PFSK-1 (cell line): ENCODE data around the gene PARVB. TPM values are rescaled to one million over a fixed set of nuclear protein-coding genes. Genes with fewer than 3 reads are reported as not detected.

Source experiments
- FOXP2 ChIP-seq: optimal IDR thresholded peaks from 2 replicates; pipeline ENCODE3; 2011; ENCODE audit warnings: borderline replicate concordance, control low read depth, inconsistent platforms; ENCODE audit not compliant: insufficient read depth; ENCODE audit errors: extremely low read length, extremely low read depth
- POLR2AphosphoS5 ChIP-seq: IDR thresholded peaks from 2 replicates; pipeline ENCODE4 v1.6.1; 2012; ENCODE audit warnings: low read depth, mild to moderate bottlenecking, control low read depth, low read length, moderate library complexity
- SIN3A ChIP-seq: IDR thresholded peaks from 2 replicates; pipeline ENCODE4 v1.6.1; 2012; ENCODE audit warnings: mild to moderate bottlenecking, low read length, moderate library complexity, borderline replicate concordance; ENCODE audit not compliant: insufficient read depth
- TAF1 ChIP-seq: IDR thresholded peaks from 2 replicates; pipeline ENCODE4 v1.6.1; 2012; ENCODE audit warnings: low read length, control low read depth, borderline replicate concordance; ENCODE audit not compliant: insufficient read depth
- polyA plus RNA-seq: library from polyadenylated mRNA; unstranded; fragments of >200 nt; gene quantifications from one replicate; pipeline ENCODE4 v1.2.1, GENCODE V29; 2012; ENCODE audit warnings: low read depth, missing spikeins; ENCODE audit not compliant: insufficient read length
- TF ChIP-seq, protein P1 (sequence below), 2 experiments: IDR thresholded peaks; 2 replicates each; pipeline versions ENCODE4 v1.6.1 to v1.8.0; 2011 to 2012; ENCODE audit warnings: low read depth in 2 of 2, low read length in 2 of 2, control low read depth in 1 of 2, inconsistent platforms in 1 of 2, mild to moderate bottlenecking in 1 of 2, moderate library complexity in 1 of 2; ENCODE audit not compliant: insufficient read depth in 1 of 2

The PARVB gene
- polyA plus RNA-seq = 128 TPM

GRCh38 chr22:44024288-44024921 is at the start of gene PARVB:
TSS of gene PARVB (plus strand) at chr22:44024302. CDS start at chr22:44024340, 38 bp downstream.
- TF ChIP-seq POLR2AphosphoS5 (no peak), SIN3A (no peak), TAF1 (no peak), FOXP2 (peak; percentile 8)
- TF ChIP-seq, protein P1, sequence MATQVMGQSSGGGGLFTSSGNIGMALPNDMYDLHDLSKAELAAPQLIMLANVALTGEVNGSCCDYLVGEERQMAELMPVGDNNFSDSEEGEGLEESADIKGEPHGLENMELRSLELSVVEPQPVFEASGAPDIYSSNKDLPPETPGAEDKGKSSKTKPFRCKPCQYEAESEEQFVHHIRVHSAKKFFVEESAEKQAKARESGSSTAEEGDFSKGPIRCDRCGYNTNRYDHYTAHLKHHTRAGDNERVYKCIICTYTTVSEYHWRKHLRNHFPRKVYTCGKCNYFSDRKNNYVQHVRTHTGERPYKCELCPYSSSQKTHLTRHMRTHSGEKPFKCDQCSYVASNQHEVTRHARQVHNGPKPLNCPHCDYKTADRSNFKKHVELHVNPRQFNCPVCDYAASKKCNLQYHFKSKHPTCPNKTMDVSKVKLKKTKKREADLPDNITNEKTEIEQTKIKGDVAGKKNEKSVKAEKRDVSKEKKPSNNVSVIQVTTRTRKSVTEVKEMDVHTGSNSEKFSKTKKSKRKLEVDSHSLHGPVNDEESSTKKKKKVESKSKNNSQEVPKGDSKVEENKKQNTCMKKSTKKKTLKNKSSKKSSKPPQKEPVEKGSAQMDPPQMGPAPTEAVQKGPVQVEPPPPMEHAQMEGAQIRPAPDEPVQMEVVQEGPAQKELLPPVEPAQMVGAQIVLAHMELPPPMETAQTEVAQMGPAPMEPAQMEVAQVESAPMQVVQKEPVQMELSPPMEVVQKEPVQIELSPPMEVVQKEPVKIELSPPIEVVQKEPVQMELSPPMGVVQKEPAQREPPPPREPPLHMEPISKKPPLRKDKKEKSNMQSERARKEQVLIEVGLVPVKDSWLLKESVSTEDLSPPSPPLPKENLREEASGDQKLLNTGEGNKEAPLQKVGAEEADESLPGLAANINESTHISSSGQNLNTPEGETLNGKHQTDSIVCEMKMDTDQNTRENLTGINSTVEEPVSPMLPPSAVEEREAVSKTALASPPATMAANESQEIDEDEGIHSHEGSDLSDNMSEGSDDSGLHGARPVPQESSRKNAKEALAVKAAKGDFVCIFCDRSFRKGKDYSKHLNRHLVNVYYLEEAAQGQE (IDR thresholded peaks at IDR 0.05; ENCODE audit: insufficient read depth in 1 of 2, low read depth in 2 of 2, low read length in 2 of 2) = no peak

DNA sequence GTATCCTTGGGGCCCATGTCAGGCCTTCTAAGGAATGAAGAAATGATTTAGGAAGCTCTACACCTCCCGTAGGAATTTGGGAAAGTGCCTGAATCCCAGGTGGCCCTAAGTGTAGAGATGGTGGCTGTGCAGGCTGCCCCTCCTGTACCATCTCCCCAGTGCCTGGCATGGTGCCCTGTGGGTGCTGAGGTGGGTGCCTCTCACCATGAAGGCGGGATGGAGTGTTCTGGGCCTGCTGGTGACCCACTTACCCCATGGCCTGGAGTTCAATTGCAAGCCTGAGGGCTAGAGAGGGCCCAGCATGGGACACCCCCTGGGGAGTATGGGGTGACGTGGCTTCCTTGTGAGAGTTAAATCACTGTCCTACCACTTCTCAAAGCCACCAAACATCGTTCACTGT is 49.1 kb upstream of the PARVB start:
- no peak for TF ChIP-seq FOXP2
- TF ChIP-seq POLR2AphosphoS5 = no peak
- TF ChIP-seq, protein P1 (IDR thresholded peaks at IDR 0.05; ENCODE audit: insufficient read depth in 1 of 2, low read depth in 2 of 2, low read length in 2 of 2) = no peak
- no peak for TF ChIP-seq TAF1
- no peak for TF ChIP-seq SIN3A

- no peak for TF ChIP-seq TAF1
- no peak for TF ChIP-seq SIN3A
- TF ChIP-seq FOXP2 = no peak
- TF ChIP-seq, protein P1 (IDR thresholded peaks at IDR 0.05; ENCODE audit: insufficient read depth in 1 of 2, low read depth in 2 of 2, low read length in 2 of 2) = no peak
- no peak for TF ChIP-seq POLR2AphosphoS5
Observed at GRCh38 chr22:43976861-43977795, 47.0 kb upstream of the PARVB start.

DNA sequence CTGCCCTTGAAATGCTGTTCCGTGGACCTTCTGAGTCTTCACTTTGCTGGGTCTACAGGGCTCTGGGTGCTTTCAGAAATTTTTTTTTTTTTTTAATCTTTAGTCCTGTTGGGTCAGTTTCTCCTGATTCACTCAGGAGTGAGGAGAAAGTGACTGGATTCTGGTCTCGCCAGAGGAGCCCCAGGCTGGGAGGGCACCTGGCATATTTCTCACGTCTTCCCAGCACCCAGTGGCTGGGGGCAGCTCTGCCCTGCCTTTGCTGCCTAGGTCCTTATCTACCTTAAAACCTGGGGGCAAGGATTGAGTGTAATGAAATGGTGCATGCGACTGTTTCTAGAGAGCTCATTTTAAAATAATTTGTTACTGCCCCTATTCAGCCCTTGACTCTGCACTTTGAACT is 45.5 kb upstream of the PARVB start:
- TF ChIP-seq TAF1 (no peak), FOXP2 (no peak), POLR2AphosphoS5 (no peak), SIN3A (no peak)
- TF ChIP-seq, protein P1 (IDR thresholded peaks at IDR 0.05; ENCODE audit: insufficient read depth in 1 of 2, low read depth in 2 of 2, low read length in 2 of 2) = no peak
